ENCODE results near the gene GHRL.

GHRL gene

DNA sequence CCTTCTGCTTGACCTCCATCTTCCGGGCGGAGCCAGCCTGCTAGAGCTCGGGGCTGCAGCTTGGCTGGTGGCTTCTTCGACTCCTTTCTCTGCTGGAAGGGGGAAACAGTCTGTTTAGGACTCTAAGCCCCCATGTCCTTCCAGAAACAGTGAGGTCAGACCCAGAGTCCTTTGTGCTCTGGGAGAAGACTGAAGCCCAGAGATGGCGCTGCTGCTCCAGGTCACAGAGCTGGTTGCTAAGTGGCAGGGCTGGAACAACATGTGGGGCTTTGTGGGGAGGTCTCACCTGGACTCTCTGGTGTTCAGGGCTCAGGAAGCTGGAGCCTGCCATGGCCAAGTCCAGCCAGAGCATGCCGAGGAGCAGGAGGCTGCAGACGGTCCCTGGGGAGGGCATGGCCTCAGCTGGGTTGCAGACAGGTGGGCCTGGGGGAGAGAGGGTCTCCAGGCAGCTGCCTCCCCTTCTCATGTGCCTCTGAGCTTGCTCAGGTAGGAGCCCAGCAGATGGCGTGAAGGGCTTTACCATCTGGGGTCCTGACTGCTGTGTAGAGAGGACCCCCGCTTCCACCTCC lies 2.9 kb downstream of the GHRL start:
- H3K4me3 ChIP-seq (ENCODE audit: low read depth, low read length): no peak overlapping the region
- no peak for TF ChIP-seq CTCF (IDR thresholded peaks at IDR 0.05; ENCODE audit: insufficient read depth, low read length, missing control alignments)
- ChIA-PET POLR2A (no interaction called here), CTCF (no interaction called here)
- DNase-seq (ENCODE audit: low read depth, low spot score): no peak

- no peak for TF ChIP-seq CTCF (IDR thresholded peaks at IDR 0.05; ENCODE audit: insufficient read depth, low read length, missing control alignments)
- CTCF ChIA-PET: no interaction called here
- POLR2A ChIA-PET: no interaction called here
- no peak for DNase-seq (ENCODE audit: low read depth, low spot score)
- H3K4me3 ChIP-seq (ENCODE audit: low read depth, low read length): no peak overlapping the region
Observed at GRCh38 chr3:10289077-10289476, 3.7 kb downstream of the GHRL start.

- no peak for DNase-seq (ENCODE audit: low read depth, low spot score)
- H3K4me3 ChIP-seq (ENCODE audit: low read depth, low read length): no peak overlapping the region
- no peak for TF ChIP-seq CTCF (IDR thresholded peaks at IDR 0.05; ENCODE audit: insufficient read depth, low read length, missing control alignments)
- POLR2A ChIA-PET: no interaction called here
- CTCF ChIA-PET: interaction anchor here (0.7 to 4.0 kb wide), 5 partner anchors 14 to 342 kb away, joined by 3 to 36 read pairs (median 5); no protein-coding TSS in a partner anchor
Observed at GRCh38 chr3:10288575-10288960, 4.2 kb downstream of the GHRL start.

DNA sequence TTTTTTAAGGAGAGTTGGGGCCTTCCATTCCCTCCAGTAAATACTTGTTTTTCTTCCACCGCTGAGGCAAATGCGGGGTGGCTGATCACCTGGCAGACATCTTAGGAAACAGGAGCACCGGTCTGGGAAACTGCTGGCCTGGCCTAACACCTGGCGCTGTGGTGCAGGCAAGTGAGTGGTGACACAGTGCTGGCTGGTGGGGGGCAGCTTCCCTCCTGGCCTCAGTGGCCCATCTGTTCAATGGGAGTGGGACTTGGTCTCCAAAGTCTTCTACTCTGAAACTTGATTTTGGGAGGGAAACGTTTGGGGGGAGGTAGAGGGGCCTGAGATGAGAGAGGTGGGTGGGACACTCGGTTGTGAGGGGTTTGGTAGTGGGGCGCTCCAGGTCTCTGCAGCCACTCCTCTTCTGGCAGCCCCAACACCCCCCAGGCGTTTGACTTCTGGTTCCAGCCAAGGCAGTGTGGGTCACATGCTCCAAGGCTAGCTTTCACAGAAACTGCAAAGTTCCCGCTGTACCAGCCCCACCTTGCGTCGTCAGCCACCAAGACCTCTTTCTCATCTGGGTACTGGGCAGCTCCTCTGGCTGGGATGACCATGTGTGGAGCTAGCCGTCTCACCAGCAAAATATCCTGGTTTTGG lies 4.7 kb downstream of the GHRL start:
- no peak for TF ChIP-seq CTCF (IDR thresholded peaks at IDR 0.05; ENCODE audit: insufficient read depth, low read length, missing control alignments)
- ChIA-PET POLR2A (no interaction called here), CTCF (interaction anchor here (0.7 to 4.0 kb wide), 11 partner anchors 13 to 353 kb away, joined by 3 to 36 read pairs (median 5); partner anchors contain the start of gene TATDN2)
- no peak for DNase-seq (ENCODE audit: low read depth, low spot score)
- no peak overlapping the region for H3K4me3 ChIP-seq (ENCODE audit: low read depth, low read length)

- TF ChIP-seq CTCF (IDR thresholded peaks at IDR 0.05; ENCODE audit: insufficient read depth, low read length, missing control alignments): peak; percentile 51
- no peak for DNase-seq (ENCODE audit: low read depth, low spot score)
- ChIA-PET CTCF (interaction anchor here (0.7 to 4.0 kb wide), 18 partner anchors 11 to 537 kb away, joined by 3 to 36 read pairs (median 4); partner anchors contain the start of genes OGG1, PRRT3 and TATDN2), POLR2A (no interaction called here)
- no peak overlapping the region for H3K4me3 ChIP-seq (ENCODE audit: low read depth, low read length)
Observed at GRCh38 chr3:10286596-10287295, 6.0 kb downstream of the GHRL start.

GRCh38 chr3:10286133-10286524 lies 6.6 kb downstream of the GHRL start:
- POLR2A ChIA-PET: no interaction called here
- no peak for DNase-seq (ENCODE audit: low read depth, low spot score)
- no peak overlapping the region for H3K4me3 ChIP-seq (ENCODE audit: low read depth, low read length)
- CTCF ChIA-PET: interaction anchor here (0.7 to 4.0 kb wide), 14 partner anchors 11 to 536 kb away, joined by 3 to 36 read pairs (median 4); partner anchors contain the start of genes OGG1, PRRT3 and TATDN2
- no peak for TF ChIP-seq CTCF (IDR thresholded peaks at IDR 0.05; ENCODE audit: insufficient read depth, low read length, missing control alignments)

All from AG04449 (cell line).